IPS DF 4.7 (cell line): ENCODE results near the gene TFAP2A.

Experiments used
- DNase-seq: peaks from one replicate; pipeline ENCODE4 v3.0.0-alpha.2; 2013; ENCODE audit warnings: low spot score; ENCODE audit errors: extremely low read depth

Gene TFAP2A

GRCh38 chr6:10383331-10384090 is 31.4 kb downstream of the TFAP2A start:
- no peak for DNase-seq

GRCh38 chr6:10382728-10383330 is 32.0 kb downstream of the TFAP2A start:
- DNase-seq = no peak

- no peak for DNase-seq
Measured at GRCh38 chr6:10382322-10382721, 32.6 kb downstream of the TFAP2A start.

- no peak for DNase-seq
Measured at GRCh38 chr6:10381830-10382208, 33.1 kb downstream of the TFAP2A start.

- no peak for DNase-seq
Measured at GRCh38 chr6:10381133-10381829, 33.6 kb downstream of the TFAP2A start.

- DNase-seq = no peak
Measured at GRCh38 chr6:10375391-10375969, 39.4 kb downstream of the TFAP2A start.

GRCh38 chr6:10373642-10374359 is 41.1 kb downstream of the TFAP2A start:
- DNase-seq = no peak

GRCh38 chr6:10369896-10370295 is 45.0 kb downstream of the TFAP2A start:
- no peak for DNase-seq

GRCh38 chr6:10368861-10369260 is 46.0 kb downstream of the TFAP2A start:
- DNase-seq = no peak

GRCh38 chr6:10363911-10364310 is 51.0 kb downstream of the TFAP2A start:
- DNase-seq = no peak

GRCh38 chr6:10362300-10362699 is 52.6 kb downstream of the TFAP2A start:
- no peak for DNase-seq

- DNase-seq = no peak
Measured at GRCh38 chr6:10361428-10361827, 53.4 kb downstream of the TFAP2A start.

GRCh38 chr6:10359581-10359980 is 55.3 kb downstream of the TFAP2A start:
- no peak for DNase-seq

GRCh38 chr6:10355115-10355702 is 59.7 kb downstream of the TFAP2A start:
- DNase-seq = no peak

- no peak for DNase-seq
Measured at GRCh38 chr6:10351791-10352190, 63.1 kb downstream of the TFAP2A start.

- DNase-seq = no peak
Measured at GRCh38 chr6:10350720-10351119, 64.2 kb downstream of the TFAP2A start.

GRCh38 chr6:10347561-10348327 is 67.1 kb downstream of the TFAP2A start:
- no peak for DNase-seq
